LoVo (cell line): Measurements from ENCODE around the gene LPP.

Experiments used
- DNase-seq: peaks from one replicate; pipeline ENCODE4 v3.0.0-alpha.2; 2016; ENCODE audit warnings: low spot score

The LPP gene

GRCh38 chr3:188797045-188797444 is 643.1 kb downstream of the LPP start:
- DNase-seq, result no peak

DNA sequence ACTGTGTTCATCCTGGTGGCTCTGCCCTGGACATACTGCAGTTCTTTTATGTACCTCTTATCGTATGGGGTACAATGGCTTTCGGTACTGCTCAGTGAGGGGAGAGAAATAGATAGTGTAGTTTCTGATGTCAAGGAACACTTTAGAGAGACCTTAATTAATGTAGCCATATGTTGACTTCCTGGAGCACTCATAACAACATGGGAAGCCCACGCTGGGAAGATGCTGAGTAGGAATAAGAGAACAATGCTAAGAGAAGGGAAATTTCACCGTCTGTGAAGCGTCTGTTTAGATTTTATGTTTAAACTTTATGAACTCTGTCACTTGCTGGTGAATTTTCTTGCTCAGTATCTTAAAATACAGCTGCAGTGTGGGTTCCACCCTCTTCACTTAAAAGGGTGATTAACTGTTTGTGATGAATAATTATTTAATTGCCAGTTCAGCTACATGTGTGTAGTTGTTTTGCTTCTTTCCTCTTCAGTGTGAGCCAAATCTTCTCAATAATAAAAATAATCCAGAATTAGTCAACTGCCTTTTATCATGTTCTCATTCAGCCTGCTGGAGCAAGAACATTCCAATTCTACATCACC is 644.7 kb downstream of the LPP start:
- DNase-seq, result no peak

GRCh38 chr3:188801393-188801792 is 647.4 kb downstream of the LPP start:
- DNase-seq, result no peak

- no peak for DNase-seq
These were observed 648.7 kb downstream of the LPP start for GRCh38 chr3:188802645-188803044.

- DNase-seq, result no peak
These were observed 653.0 kb downstream of the LPP start for GRCh38 chr3:188807006-188807405.

DNA sequence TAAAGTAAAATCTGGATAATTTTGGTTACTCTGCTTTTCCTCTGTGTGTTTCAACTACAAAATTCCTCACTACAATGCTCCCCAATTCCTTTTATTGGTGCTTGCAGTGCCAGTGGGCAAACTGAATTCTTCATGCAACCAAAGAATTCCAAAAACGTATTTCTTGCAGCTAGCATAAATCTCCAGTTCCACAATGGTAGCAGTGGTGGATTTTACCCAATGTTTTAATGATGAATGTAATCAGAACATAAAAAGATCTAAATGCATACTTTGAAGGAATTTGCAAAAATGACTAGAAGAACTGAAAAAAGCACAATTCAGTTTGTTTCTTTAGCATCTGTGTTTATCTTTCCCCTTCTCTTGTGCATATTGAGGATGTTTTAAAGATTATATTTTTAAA is 658.2 kb downstream of the LPP start:
- DNase-seq, result no peak

DNA sequence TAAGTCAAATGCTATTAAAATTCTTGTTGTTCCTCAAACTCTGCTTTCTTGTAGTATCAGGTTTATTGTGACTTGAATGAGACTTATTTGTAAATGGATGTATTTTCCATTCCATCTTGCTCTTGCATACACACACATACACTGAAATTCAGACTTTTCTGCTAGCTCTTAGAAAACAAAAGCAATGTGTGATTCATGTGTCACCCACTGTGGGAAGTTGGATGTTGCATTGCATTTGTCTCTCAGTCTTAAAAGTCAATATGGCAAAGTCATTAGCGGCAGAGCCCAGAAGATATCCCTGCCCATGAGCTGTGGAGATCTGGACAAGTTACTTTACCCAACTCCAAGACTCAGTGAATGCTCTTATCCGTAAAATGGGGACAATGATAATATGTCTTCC is 660.6 kb downstream of the LPP start:
- DNase-seq, result no peak

DNA sequence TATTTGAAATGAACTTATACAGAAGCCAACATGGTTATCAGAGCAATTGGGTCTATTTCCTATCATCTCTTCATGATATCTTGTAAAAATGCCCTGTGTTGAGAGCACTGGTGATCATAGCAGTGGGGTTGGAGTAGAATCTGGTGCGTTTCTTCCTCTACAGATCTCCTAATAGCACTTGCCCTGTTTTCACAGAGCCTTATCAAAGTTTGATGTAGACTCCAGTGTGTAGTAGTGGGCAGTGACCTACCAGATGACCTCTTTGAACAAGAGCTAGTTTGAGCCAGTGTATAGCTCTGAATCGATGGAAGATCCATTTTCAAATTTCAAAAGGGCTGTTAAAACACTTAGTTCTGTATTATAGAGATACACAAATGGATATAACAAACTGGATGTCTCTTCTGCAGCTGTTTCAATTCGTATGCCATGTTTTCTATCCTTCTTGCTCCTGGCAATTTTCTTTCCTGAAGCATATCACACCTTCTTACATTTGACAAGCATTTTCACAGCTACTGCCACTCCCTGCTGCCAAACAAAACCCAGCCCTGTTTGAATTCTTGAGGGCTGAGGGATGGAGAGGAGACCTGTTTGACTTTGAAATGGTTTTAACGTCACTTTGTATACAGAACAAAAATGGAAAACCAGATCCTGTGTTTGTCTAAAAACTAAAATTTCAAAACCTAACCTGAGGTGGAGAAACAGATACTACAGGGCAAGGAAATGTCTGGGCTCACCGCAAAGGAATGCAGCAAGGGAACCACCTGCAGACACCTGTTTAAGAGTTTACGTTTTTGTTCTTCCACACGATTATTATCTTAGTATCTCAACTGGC is 663.4 kb downstream of the LPP start:
- DNase-seq, result no peak

DNA sequence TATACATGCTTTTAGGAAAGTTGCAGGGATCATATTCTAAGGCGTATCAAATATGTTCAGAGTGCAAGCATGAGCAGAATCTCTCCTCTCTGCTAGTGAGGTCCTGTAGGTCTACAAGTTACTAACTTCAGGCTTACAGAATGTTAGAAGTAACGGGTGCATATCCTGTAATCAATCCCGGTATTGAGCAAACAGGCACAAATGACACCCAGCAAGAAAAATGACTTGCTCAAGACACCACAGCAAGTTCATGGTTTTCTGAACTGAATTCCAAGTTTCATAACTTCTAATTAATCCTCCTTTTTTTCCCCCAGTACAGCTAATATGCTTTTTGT is 663.9 kb downstream of the LPP start:
- DNase-seq, result no peak

DNA sequence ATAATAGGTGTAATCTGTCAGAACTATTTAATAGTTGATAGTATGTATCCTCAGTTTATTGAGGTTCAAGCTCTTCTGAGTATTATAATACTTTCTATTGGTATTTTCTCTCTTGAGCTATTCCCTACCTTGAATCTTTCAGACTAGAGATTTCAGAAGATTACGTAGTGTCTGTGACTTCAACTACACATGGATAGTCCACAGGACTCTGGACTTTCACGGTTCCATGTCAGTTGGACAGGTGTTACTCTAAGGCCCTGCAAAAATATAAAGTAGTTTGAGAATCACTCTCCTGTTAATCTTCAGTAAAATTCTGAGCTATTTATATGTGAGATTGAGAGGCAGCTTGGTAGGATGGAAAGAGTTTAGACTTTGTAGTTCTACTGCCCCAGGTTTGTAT is 664.3 kb downstream of the LPP start:
- no peak for DNase-seq

- no peak for DNase-seq
These were observed 666.0 kb downstream of the LPP start for GRCh38 chr3:188819939-188820338.

GRCh38 chr3:188822004-188822403 is 668.0 kb downstream of the LPP start:
- DNase-seq, result no peak

GRCh38 chr3:188822411-188822810 is 668.5 kb downstream of the LPP start:
- DNase-seq, result no peak

GRCh38 chr3:188824566-188824965 is 670.6 kb downstream of the LPP start:
- no peak for DNase-seq

GRCh38 chr3:188825901-188826300 is 671.9 kb downstream of the LPP start:
- DNase-seq, result no peak

DNA sequence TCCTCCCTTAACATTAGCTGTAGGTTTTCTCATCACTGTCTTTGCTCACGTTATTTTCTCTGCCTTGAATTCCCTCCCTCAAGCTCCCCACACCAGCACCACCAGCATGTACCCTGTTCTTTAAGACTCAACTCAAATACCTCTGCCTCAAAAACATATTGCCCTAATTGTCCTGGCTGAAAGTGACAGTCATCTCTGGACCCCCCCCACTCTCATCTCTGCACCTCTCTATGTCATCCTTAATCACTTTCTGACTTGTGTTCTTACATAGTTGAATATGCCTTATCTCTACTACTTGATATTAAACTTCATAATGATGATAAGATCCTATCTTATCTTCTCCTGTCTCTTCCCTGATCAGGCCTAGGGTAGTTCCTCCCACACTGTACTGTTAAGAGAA is 672.6 kb downstream of the LPP start:
- DNase-seq, result no peak

DNA sequence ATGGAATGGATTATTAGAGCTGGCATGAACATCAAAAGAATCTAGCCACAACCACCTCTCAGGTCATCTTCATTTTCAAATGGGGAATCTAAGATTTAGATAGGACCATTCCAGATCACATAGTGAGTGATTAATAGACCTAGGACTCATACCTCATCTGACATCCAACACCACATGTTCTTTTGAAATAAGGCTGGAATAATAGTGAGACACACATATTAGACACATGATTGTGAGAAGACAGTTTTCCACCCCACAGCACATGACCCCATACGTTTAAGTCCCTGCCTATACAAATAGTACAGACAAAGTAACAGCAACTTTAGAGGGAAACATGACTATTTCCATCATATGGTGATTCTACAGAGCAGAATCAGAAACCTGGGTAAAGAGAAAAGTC is 673.1 kb downstream of the LPP start:
- DNase-seq, result no peak

DNA sequence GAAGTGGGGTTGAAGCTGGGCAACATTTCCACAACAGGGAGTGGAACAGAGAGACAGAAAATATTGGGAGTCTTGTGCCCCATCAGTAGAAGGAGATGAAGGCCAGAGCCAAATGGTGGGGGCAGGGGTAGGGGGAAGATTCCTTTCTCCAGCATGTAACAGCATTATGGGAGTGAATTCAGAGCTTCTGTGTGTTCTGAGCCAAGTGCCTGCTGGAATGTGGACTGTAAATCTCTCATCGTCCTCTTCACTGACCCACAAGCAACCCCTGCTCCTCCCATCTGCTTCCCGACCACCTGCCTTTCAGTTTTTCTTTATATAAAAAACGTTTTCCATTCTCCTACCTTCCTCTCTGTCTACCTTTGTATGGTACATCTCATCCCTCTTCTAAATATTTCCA is 673.6 kb downstream of the LPP start:
- no peak for DNase-seq

- no peak for DNase-seq
These were observed 675.2 kb downstream of the LPP start for GRCh38 chr3:188829130-188829529.

DNA sequence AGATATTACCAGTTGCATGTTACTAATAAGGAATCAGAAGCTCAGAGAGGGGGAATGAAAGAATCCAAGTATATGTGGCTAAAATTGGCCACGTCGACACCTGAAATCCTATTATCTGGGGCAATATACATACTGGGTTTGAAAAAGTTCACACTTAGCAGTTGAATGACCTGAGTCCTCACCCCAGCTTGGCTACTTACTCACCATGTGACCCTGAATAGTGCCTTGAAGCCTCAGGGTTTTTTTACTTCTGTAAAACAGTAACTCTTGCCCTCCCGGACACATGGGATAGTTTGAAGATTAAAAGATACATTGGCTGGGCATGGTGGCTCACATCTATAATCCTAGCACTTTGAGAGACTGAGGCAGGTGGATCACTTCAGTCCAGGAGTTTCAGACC is 675.6 kb downstream of the LPP start:
- no peak for DNase-seq

DNA sequence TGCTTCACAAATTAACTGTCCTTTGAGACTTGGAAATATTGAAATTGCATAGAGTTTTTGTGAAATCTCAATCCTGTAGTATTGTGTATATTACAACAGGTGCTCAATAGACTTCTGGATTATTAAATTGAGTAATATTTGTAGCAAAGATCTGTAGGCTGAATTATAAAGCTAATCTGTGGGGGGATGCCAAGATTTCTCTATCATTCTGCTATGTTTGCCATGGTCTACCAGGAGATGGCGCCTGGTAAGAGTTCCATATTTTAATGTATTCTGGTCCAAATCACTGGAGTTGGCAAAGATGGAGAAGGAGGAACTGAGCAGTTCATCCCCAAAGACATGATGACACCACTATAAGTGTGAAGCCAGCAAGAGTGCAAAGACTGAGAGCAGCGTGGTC is 676.9 kb downstream of the LPP start:
- DNase-seq, result no peak

- DNase-seq, result no peak
These were observed 678.2 kb downstream of the LPP start for GRCh38 chr3:188832146-188832545.

DNA sequence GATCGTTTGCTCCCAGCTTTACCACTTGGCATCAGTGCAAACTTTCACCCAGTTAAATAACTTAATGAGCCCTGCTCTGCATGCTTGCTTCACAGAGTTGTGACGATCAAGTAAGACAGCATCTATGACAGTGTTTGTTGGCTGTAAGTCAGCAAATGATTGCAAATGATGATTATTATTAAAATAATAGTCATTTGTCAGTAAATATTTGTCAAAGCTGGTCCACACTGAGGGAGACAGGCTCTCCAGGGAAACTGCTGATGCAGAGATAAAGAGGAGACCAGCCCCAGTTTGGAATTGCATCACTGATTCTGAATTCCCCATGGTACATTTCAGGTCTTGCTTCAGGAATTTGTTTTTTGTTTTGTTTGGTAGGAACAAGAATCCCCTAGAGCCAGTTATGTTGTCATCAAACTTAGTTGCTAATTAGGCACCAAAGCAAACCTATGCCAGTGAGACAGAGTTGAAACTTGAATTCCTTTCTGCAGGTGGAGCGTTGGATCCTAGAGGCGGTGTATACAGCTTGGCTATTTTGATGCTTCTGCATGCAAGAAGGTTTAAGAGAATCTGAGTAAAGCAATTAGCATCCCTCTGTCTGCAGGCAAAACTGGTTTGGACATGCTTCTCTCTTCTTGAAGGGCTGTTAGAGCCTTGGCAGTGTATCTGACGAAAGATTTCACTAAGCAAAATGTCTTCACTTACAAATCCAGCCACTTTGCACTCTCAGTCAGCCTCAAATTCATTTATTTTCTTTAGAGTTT is 679.2 kb downstream of the LPP start:
- no peak for DNase-seq
